Ramos (cell line): ENCODE measurements around the gene SORBS2.

ENCODE experiments used
- in situ Hi-C: fragments of 300-500 bp; cut with MboI; formaldehyde crosslinking; loops from one replicate; pipeline ENCODE4 v1.14.3; 2022; ENCODE audit warnings: low sequenced_read_pairs; ENCODE audit not compliant: unreplicated experiment

Gene SORBS2

GRCh38 chr4:185743722-185744487 is 68.1 kb downstream of the SORBS2 start:
- in situ Hi-C loops = no loop called here

GRCh38 chr4:185742766-185743165 is 69.2 kb downstream of the SORBS2 start:
- in situ Hi-C loops = no loop called here

DNA sequence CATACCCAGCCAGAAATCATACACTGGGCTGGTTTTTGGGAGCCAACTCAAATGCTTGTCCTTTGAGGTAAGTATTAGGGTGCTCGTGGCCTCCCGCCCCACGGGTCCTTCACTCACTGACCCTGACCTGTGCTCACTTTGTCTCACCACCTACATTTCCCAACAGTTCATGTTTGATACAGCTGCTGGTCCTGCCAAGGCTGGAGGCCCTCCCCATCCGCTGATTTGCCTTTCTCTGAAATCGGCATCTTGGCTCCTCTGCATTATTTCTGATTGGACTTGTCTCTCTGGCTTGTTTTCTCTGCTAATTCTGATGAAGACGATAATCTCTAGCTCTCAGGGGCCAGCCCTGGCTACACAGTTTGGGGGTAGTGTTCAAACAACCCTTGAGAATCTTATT is 70.2 kb downstream of the SORBS2 start:
- in situ Hi-C loops = no loop called here

- in situ Hi-C loops = no loop called here
Measured at GRCh38 chr4:185740471-185740873, 71.5 kb downstream of the SORBS2 start.

DNA sequence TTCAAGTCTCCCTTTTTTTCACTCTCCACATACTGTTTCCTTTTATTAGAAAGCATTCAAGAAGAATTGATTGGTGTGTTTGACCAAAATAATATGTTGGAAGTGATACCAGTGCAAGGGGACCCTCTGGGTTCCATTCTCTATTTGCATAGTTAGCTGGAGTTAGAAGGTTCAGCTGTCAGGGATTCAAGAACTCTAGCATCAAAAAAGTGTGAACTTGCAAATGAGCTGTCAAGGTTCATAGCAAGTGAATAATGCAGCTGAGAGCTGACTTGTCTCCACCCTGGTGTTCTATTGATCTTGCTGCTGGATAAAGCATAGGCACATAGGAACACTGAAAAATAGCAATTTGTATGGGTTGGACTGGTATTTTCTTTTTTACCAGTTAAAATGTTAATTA is 73.2 kb downstream of the SORBS2 start:
- in situ Hi-C loops = no loop called here

DNA sequence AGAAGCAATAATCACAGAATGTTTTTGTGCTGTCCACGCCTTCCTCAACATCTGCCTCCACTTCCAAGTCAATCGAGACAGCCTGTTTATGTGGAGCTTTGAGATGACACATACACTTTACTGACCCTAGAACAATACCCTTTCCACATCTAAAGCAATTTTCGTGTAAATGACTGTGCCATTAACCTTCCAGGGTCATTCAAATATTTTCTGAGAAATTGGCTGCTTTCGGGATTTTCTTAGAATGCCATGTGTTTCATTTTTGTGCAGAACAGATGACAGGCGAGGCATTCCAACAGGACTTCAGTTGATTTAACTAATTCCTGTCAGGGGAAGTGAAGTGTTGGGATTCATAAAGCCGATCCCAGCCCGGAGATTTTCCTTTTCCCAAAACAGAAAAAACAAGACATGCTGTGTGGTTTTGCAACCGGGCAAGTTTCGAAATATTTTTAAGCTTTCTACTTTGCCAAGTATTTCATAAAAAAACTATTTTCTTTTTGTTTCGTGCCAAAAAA is 73.9 kb downstream of the SORBS2 start:
- in situ Hi-C loops = no loop called here

GRCh38 chr4:185737489-185738037 is 74.4 kb downstream of the SORBS2 start:
- in situ Hi-C loops = no loop called here

GRCh38 chr4:185736882-185737281 is 75.1 kb downstream of the SORBS2 start:
- in situ Hi-C loops = no loop called here

DNA sequence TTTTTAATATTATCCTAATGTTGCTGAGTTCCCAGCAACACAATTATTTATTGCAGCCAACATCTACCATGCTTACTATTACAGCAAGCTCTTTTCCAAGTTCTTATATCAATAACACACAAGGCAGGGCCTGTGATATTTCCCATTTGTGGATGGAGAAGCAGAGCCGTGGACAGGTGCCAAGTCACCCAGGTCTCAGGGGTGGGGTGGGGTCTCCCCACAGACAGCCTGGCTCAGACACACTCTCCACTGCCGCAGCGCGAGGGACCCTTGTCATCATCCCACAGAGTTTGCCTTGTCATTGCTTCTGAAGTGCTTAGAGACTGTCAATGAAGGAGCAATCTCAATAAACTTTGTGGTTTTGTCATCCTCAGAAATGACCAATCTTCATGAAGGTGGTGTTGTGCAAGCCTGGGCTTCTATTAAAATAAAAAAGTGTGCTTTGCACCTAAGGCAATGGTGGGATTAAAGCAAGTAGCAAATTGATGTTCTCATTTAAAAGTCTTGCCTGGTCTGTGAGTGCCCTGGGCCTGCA is 76.1 kb downstream of the SORBS2 start:
- in situ Hi-C loops = no loop called here

DNA sequence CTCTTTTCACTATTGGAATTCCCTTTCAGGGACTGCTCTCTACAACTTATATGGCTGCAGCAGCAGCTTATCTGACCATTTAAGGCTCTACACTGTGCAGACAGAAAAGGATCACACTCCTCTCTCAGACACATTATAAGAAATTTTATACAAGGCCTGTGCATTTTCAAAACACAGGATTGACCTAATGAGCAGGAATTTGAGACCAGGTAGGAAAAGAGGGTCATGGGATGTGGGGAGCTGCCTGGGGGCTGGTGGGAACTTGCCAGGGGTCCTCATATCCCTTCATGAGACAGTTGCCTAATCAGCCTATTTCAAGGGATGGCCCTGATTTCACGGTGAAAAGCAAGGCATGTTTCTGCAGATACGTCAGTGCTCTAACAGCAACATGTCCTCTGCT is 77.1 kb downstream of the SORBS2 start:
- in situ Hi-C loops = no loop called here

GRCh38 chr4:185734214-185734613 is 77.8 kb downstream of the SORBS2 start:
- in situ Hi-C loops = no loop called here

DNA sequence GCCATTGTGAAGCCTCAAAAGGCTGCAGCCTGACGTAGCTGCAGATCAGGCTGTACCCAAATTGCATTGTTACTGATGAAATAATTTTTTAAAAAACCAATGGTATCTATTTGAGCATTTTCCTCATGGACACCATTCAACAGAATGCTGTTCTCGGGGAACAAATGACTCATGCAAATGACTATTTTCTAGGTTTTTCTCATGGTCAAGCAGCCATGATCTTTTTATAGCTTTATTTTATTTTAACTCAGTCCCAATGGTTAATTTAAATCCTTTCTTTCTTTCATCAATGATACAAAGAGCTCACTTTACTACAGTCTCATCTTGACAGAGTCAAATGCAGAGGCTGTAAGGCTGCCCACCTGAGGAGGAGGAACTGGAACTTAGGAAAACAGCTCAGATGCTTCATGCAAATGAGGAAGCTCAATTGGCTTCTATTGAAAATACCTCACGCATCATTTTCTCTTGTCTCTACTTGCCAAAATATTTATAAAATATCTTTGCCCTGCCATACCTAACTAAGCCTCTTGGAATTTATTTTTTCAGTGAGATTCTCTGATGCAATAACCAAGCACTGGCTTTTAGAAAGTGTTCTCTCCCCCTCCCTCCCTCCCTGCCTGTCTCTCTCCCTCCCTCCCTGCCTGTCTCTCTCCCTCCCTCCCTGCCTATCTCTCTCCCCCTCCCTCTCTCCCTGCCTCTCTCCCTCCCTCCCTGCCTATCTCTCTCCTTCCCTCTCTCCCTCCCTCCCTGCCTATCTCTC is 81.0 kb downstream of the SORBS2 start:
- in situ Hi-C loops = no loop called here

DNA sequence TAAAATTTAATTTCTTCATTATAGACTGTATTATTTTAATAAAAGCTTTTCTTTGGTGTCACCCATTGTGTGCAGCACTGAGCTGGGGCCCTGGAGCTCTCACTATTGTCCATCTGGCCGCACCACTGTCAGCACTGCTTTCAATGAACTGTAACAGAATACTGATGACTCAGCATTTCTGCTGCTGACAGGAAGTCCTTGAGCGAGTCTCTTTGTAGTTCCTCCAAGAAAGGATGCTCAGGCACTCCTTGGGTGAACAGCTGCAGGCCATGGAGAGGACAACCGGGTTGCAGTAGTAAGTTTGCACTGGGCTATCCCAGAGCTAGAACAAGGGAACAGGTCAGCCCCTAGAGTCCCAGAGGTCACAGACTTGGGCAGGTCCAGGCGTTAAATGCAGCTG is 81.6 kb downstream of the SORBS2 start:
- in situ Hi-C loops = no loop called here

DNA sequence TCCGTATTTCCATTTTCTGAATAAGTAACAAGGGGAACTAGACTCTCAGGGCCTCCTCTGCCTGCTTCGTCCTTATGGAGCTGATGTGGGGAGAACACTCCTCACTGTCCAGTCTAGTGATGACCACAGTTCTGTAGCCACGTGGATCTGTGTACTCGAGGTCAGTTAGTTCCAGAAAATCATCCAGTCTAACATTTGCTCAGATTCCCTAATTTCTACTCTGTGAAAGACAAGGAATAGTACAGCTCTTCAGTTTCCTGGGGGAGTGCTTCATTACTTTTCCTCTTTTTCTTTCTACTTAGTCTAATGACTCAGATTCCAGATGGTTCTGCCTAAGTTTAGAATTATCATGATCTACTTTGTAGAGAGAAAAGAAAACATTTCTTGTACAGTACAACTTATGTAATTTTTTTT is 82.6 kb downstream of the SORBS2 start:
- in situ Hi-C loops = no loop called here

GRCh38 chr4:185728893-185729292 is 83.1 kb downstream of the SORBS2 start:
- in situ Hi-C loops = no loop called here

DNA sequence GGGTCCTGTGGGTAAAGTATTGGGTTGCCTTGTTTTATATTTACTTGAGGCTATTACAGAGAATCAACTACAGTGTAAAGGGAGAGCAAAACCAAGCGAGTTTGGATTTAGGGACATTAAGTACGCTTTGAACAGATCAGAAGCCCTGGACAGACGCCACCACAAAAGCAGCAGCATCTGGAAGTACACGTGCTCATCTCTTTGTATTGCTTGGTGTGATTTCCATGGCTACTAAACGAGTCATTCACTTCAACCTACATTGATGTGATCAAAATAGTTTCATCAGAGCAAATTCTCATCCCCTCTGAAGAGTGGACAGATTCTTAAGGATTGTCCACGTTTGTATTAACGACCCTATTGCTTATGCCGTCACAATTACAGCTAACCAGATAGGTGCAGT is 85.1 kb downstream of the SORBS2 start:
- in situ Hi-C loops = no loop called here

DNA sequence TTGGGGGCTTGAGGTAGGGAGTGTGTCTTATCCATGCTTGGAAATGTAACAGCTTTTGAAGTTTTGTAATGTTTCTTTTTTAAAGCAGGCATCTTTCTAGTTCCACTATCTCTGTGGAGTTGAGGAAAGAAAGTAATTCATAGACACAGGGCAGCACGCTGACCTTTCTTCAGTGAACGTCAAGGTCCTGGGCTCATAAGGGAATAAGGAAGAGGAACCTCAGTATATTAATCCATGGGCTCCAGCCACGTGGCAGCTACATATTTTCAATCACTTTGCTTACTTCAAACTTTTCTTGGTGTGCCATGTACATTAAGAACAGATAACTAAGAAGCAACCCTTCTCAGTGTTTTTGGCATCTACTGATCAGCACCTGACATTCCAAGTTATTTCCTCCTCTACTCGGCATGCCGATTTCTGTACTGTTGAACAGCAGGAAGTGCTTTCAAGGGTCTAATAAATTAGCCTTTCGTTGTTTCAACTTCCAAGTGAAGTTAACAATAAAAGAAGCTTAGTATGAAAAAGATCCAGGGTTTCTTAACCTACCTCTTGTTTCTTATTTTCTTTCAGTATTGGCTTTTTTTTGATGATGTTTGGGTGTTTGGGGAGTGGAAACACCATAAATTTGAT is 88.2 kb downstream of the SORBS2 start:
- in situ Hi-C loops = no loop called here

- in situ Hi-C loops = no loop called here
Measured at GRCh38 chr4:185722029-185722316, 90.0 kb downstream of the SORBS2 start.

DNA sequence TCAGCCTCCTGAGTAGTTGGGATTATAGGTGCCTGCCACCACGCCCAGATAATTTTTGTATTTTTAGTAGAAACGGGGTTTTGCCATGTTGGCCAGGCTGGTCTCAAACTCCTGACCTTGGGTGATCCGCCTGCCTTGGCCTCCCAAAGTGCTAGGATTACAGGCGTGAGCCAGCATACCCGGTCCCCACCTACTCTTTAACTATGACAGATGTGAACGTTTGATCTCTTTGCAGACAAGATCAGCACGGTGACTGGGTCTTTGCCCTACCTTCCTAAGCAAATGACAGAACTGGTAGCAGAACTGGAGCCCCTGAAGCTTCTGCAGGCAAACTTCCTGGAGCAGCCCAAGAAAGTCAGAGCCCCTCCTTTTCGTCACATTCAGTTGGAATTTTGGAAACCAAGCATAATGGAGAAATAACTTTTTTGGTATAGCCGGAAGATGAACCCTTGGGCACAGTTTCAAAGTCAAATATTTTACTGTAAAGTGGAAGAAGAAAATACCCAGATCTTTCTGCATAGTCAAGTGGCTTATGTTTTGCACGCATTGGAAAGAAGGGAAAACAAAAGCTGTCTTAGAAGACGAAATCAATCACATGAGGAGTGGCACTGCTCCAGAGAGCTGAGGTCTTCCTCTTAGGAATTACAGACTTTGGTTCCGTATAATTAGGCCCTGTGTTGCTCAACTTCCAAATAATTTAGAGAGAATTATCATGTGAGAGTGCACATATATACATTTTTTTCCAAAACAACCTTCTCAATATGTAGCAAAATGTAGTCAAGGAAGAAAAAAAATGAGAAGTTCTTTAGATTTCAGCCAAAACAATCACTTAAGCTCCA is 90.6 kb downstream of the SORBS2 start:
- in situ Hi-C loops = no loop called here

DNA sequence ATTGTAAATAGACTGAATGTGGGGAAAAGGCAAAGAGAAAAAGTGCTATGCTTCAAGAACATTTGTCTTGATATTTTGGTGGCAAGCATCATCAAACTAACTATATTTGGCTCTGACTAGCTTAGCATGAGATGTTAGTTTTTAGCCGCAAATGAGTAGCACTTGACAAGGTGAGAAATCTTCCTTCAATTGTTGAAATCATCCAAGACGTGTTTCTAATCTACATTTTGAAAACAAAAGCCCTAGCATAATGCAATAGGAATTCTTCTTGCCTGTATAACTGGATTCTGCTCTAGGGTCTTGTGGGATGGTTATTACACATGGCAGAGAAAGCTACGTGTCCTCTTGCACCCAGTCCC is 92.5 kb downstream of the SORBS2 start:
- in situ Hi-C loops = no loop called here
